ENCODE results near the gene EMC8.
A peak's percentile ranks its signal among the peaks of the same experiment; 100 is the strongest.
"Not testable (repeated sequence)": the region's sequence is repeated elsewhere in the genome, so short reads cannot be mapped to it uniquely, and the experiment has no call there.

The EMC8 gene

DNA sequence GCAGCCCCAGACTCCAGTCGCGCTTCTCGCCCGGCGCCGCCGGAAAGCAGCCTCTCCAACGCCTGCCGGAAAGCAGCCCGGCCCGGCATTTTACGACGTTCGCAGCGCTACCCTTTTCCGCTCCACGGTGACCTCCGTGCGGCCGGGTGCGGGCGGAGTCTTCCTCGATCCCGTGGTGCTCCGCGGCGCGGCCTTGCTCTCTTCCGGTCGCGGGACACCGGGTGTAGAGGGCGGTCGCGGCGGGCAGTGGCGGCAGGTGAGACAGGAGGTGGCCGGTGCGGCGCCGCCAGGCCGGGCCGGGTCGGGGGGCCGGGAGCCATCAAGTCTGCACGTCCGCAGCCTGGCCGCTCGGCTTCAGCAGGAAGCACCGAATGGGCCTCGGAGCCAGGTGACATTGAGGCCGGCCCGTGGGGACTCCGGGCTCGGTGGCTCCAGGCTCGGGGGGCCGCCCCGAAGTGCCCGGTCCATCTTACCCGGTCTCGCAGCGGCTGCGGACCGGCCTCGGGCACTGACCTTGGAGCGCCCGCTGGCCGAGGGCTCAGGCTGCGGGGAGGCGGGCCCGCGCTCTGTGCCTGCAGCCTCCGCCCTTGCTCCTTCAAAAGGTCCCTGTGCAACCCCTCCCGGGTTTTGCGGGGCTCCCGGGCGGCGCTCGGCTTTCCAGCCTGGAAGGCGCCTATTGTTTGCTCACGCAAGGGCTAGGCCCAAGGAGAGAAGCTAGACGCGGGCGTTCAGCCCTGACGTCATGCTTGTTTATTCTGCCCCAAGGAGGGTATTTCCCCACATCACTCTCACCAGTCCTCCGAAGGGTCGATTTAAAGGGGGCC is at the start of gene EMC8, which contains the start of gene COX4I1:
Gene EMC8 (minus strand): TSS at position 48 of the 824 bp plus-strand sequence. CDS start 249 bp downstream, outside the sequence.
Gene COX4I1 (plus strand): TSS at position 199 of the 824 bp plus-strand sequence. CDS start 1,511 bp downstream, outside the sequence.
- DNase-seq (ENCODE audit: low read depth), result peak; percentile 89

DNA sequence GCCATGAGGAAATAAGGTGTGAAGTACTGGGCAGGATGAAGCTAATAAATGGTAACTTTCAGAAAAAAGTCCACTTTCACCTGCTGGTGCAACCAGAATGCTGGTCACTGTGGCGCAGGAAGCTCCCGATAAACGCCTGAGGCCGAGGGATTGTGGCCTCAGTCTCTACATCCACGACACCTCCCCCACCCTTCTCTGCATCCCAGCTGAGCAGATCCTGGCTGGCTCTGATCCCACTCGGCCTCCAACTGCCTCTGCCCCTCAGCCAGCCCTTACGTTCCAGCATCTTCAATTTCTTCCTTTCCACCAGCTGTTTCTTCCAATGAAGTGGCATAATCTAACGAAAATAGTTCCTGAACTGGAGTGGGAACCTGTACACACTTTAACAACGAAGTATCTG is 49.6 kb upstream of the EMC8 start:
- no peak for DNase-seq (ENCODE audit: low read depth)

DNA sequence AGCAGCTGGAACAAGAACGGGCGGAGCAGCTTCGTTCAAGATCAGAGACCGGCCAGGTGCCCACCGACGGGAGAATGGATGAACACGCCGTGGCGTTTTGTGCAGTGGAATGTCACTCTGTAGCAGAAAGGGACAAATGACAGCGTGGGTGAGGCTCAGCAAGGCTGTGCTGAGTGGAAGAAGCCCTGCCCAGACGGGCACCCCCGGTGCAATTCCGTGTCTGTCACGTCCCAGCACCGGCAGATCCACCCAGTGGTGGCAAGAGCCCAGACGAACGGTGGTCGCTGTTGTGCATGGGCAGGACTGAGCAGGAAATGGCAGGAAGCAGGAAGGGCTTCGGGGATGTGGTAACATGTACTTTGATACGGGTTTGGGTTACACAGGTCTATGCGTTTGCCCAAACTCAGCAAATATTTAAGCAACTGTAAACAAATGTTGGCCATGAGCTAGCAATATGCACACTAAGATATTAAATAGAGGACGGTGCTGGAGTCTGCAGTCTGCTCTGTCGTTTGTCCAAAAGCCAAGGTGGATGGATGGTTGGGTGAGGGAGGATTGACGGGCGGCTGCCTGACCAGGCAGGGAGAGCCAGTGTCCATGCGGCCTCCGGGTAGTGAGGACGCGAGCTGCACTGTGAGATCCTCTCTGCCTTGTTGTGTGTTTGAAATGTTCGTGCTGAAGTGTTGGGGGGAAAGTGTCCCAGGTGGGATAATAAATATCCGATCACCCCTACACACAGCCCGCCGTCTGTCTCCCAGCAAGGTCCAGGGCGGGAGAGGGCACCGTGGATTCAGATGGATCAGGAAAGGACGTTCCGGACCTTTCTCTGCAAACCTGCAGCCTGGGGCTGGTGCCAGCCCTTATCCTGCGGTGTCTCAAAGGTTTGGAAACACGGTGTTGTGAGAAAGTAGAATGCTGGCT is 48.6 kb upstream of the EMC8 start:
- DNase-seq (ENCODE audit: low read depth), result no peak

DNA sequence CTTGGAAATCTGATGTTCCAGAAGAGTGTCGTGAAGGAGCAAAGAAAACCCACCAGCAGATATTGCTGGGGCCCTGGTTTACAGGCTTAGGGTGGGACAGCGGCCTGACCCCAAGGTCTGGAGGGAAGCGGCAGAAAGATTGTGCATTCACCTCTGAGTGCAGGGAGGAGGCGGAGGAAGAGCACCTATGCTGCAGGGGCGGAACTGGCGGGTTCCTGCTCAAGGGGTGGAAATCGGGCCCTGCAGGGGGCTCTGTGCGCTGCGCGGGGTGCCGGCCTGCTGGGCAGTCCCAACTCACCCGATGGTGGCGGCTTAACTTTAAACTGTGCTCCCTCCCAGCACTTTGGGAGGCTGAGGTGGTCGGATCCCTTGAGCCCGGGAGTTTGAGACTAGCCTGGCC is 47.7 kb upstream of the EMC8 start:
- DNase-seq (ENCODE audit: low read depth), result no peak

DNA sequence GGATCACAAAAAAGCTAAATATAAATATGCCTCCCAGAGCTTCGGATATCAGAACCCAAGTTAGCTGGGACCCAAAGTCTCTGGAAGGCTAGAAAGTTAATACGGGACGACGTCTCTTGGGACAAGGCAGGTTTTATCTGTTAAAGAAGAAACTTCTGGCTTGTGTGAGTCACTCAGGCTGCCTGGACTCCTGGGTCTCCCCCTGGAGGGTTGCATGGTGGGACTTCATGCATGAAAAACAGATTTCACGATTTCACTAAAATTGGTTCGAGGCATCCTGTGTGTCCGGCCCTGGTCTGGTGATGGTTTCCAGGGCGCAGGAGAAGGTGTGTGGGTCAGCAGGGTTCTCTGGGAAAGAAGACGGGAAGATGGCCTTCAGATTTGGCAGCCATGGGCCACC is 47.1 kb upstream of the EMC8 start:
- DNase-seq (ENCODE audit: low read depth), result no peak

DNA sequence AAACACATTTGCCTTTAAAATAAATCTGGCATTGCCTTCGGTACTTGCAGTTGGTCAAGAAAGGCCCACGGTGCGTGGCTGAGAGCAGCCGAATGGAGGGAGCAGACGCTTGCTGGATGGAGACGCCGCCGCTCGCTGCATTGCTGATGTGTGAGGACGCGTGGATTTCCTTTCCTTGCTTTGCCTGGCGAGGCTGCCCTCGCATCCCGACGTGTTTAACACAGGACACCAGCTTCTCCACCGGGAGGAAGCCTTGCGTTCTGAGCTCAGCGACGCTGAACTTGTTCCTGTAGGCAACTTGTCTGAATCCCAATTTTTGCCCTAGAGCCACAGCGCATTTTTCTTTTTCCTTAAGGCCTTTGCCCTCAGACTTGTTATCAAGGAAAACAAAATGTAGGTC is 45.9 kb upstream of the EMC8 start:
- no peak for DNase-seq (ENCODE audit: low read depth)

DNA sequence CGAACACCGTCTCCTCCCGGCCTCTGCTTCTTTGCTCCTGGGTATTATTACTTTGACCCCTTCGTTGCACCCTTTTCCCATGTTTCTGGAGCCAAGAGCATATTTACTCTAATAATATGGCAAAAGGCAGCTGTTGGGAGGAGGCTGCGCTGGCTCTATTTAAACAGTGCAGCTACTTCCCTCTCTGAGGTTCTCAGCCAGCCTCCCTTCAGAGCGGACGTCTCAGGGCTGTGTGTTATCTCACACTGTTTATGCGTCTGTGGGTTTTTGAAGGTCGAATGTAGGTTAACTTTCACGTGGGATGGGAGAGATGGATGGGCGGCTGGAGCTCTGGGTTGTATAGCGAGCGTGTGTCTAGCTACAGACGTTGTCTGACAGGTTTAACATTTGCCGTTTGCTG is 45.4 kb upstream of the EMC8 start:
- DNase-seq (ENCODE audit: low read depth), result no peak

DNA sequence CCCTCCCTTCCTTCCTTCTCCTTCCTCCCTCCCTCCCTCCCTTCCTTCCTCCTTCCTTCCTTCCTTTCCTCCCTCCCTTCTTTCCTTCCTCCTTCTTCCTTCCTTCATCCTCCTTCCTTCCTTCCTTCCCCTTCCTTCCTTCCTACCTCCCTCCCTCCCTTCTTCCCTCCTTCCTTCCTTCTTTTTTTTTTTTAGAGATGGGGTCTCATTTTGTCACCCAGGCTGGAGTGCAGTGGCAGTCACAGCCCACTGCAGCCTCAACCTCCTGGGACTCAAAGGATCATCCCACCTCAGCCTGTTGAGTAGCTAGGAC is 44.8 kb upstream of the EMC8 start:
- no peak for DNase-seq (ENCODE audit: low read depth)

DNA sequence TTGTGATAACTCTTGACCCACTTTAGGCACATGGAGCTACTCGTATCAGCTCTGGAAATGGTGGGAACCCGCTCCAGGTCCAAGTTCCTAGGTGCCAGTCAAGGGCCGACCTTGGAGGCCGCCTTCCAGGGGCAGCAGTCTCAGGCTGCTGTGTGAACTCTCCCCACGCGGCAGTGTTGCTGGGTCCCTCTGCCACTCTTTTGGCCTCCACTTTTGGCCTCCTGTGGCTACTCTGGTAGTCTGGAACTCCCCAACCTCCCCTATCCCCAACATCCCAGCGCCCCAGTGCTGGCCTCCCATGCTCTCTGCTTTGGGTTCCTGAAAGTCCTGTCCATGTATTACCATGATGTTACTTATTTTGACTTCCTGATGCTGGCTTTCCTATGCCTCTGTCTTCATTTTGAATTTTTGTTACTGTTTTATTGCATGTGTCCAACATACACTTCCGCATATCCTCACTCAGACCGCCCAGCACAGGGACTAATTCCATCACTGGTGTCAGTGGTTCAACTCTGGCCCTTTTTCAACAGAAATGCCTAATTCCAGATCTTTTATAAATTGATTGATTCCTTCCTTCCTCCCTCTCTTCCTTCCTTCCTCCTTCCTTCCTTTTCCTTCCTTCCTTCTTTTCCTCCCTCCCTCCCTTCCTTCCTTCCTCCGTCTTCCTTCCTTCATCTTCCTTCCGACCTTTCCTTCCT is 44.3 kb upstream of the EMC8 start:
- no peak for DNase-seq (ENCODE audit: low read depth)

DNA sequence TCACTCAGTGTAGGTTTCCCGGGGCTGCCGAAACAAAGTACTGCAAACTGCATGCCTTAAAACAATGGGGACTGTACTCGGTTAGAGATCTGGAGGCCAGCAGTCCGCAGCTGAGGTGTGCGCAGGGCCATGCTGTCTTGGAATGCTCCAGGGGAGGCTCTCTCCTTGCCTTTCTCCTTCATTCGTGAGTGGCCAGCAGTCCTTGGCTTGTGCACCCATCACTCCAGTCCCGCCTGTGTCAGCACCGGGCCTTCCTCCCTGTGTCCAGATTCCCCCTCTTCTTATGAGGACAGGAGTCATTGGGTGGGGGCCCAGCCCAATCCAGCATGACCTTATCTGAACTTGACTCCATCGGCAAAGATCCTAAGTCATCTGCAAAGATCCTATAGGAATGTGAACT is 43.5 kb upstream of the EMC8 start:
- no peak for DNase-seq (ENCODE audit: low read depth)

DNA sequence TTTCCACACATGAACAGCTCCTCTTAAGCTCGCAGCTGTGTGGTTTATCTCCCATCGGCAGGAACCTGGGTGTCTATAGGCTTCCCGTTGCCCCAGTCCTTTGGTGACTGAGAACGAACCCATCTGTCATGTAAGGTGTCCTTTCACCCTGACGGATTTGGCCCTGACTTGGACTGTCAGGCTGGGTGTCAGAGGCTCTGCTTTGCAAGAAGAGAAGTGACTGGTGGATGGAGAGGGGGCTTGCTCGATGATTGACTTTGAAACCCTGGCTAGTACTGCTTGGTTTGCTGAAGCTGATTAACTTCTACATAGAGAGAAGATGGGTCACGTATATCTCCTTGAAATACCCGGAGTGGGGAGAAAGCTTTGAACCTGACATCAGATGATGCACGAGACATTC is 43.1 kb upstream of the EMC8 start:
- no peak for DNase-seq (ENCODE audit: low read depth)

DNA sequence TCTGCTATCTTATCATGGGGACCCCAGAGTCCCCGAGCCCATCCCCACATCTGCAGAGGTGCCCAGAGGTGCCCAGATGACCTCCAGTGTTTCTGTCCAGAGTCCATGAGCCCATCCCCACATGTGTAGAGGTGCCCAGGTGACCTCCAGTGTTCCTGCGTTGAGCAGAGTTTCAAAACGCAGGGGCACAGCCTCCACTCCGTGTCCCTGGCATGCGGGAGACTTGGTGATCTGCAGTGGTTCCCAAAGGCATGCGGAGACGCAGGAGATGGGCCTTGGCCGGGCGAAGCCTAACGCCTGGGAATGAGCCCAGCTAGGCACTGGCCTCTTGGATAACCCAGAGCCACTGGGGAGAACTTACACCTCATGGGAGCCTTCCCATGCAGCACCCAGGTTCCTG is 41.5 kb upstream of the EMC8 start:
- DNase-seq (ENCODE audit: low read depth), result no peak

DNA sequence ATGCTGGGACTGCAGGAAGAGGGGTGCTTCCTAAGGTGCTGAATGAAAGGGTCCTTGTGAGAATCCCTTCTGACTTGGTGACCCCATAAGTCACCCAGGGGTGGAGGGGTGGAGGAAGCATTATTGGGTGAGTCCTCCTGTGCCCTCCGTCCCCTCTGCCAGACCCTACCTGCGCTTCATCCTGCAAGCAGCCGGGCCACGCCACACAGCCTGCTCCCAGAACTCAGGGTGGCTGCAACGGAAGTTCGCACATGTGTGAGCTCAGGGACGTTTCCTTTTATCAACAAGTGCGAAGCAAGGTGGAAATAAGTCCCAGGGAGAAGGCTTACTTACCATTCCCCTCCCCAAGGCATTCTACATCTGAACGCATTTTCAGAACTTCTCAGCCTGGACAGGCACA is 41.1 kb upstream of the EMC8 start:
- no peak for DNase-seq (ENCODE audit: low read depth)

DNA sequence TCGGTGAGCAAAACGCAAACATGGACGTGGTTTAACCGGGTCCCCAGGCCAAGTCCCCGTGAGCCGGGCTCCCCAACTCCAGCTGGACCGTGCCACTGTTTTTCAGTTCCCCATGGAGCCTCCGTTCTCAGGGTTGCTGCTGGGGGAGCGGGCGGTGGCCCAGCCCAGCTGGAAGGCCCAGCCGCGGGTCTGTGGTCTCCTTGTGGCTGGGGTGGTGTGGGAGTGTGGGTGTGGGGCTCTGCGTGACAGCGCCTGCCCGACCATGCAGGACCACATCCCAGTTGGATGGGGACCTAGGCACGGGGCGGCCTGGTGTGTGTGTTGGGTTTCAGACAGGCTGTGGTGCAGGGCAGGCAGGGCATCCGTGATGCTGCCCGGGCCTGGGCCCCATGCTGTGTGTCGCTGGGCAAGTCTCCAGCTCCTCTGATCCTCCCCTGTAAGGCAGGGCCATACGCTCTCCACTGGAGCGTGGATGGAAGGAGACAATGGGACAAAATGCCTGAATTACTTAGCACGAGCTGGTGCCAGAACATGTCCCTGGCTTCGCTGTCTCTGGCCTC is 40.4 kb upstream of the EMC8 start:
- DNase-seq (ENCODE audit: low read depth), result no peak

DNA sequence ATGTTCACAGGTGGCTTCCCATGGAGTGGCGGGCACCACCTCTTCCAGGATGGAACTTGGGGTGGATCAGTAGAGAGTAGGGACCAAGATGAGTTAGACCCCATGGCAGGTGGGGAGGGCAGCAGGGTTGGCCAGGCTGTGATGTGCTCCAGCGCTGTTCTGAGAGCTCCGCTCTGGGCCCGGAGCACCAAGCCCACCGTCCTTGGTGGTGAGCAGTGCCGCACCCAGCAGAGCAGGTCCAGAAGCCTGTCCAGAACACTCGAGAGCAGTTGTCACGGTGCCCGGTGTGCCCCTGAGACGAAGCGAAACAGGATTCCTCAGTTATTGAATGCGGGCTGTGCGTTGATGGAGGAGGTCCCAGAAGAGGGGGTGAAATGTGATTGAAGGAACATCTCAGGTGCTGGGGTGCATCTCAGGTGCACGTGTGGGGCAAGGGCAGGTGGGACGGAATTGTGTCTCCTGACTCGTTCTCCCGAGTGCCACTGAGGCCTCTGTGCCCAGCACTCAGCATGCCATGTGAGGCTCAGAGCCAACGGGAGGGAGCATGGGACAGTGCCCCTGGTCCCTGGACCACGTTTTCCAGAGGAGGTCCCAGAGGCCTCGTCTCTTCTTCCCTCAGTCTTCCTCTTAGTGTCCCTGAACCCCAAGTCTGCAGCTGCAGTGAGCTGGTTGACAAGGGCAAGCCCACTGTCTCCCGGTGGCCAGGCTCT is 39.7 kb upstream of the EMC8 start:
- DNase-seq (ENCODE audit: low read depth), result no peak

DNA sequence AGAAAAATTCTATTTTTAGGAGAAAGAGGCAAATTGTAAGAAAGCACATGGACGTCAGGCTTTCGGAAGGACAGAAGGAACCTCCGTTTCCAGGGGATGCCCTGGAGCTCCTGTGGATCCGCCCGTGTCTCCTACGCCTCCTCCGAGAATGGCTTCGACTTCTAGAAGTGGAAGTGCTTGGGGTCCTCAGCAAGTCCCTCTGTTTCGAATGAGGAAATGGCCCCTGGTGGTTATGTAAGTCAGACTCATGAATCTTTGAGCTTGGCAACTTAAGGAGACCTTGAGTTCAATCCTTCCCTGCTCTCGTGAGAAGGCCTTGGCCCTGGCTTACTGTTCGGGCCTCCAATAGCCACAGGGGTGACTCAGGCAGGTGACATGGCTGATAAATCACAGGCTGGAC is 39.0 kb upstream of the EMC8 start:
- no peak for DNase-seq (ENCODE audit: low read depth)

DNA sequence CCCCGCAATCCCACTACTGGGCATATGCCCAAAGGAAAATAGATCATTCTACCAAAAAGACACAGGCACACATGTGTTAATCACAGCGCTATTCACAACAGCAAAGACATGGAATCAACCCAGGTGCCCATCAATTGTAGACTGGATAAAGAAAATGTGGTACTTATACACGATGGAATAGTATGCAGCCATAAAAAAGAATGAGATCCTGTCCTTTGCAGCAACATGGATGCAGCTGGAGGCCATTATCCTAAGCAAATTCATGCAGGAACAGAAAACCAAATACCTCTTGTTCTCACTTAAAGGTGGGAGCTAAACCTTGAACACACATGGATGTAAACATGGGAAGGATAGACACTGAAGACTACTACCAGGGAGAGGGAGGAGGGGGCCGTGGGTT is 38.3 kb upstream of the EMC8 start:
- not testable (repeated sequence) for DNase-seq (ENCODE audit: low read depth)

DNA sequence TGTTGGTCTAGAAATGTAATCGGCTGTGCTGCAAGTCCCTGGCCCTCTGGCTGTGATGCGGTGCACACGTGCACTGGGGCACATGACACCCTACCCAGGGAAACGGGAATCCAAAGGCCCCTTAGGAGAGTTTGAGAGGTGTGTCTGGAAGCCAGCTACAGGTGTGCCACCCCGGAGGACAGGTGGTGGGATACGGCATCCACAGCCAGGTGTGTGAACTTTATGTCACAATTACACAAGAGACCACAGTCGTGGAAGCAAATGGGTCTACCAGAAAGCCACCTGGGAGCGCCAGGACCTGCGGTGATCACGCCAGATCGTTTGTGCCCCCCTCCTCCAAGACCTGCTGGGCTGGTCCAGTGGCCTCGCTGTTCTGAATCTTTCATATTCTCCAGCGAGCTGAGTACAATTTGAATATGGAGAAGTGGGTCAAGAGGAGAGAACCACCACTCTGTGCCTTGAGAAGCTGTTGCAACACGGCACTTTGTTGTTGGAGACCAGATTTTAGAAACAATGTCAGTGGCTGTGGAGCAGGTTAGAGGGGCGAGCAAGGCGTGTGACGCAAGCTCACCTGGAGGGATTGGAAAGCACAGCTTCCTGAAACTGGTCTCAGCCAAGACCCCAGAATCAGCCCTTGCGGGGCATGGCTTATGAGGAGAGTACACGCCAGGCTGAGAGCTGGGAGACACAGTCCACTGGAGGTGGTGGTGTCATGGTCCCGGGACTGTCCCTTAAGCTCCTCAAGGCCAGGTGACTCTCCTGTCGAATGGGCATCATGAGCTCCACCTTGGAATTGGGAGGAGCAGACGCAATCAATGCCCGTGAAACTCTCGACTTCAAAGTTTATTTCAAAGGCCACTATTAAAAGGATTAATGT is 37.6 kb upstream of the EMC8 start:
- no peak for DNase-seq (ENCODE audit: low read depth)

DNA sequence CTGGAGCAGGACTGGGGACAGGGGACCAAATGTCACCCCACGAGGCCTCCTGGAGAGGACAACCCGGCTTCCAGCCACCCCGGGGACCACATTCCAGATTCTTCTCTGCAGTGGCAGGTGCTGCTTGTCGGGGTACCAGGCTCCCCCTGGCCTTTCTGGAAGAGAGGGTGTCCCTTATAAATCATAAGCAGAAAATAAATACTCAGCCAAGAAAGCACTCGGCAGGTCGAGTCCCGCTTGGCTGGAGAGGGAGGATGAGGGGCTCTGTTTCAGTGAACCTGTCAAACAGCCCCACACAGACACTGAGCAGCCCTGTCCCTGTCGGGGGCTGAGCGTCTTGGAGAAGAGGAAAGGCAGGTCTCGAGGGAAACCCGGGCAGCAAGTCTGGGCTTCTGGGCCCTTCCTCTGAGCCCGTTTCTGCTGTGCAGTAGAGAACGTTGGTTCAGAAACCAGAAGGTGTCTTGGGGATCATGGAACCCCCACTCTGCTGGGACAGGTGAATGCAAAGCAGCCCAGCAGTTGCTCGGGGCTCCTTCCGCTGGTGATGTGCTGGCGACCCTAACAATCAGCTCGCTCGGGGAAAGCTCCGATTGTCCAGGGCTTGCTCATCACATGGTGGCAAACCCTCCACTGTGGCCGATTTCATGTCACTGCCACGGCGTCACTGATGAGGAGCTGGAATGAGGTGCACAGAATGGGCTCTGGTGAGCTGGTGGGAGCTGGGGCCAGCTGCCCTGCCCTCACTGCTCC is 36.8 kb upstream of the EMC8 start:
- DNase-seq (ENCODE audit: low read depth), result no peak

DNA sequence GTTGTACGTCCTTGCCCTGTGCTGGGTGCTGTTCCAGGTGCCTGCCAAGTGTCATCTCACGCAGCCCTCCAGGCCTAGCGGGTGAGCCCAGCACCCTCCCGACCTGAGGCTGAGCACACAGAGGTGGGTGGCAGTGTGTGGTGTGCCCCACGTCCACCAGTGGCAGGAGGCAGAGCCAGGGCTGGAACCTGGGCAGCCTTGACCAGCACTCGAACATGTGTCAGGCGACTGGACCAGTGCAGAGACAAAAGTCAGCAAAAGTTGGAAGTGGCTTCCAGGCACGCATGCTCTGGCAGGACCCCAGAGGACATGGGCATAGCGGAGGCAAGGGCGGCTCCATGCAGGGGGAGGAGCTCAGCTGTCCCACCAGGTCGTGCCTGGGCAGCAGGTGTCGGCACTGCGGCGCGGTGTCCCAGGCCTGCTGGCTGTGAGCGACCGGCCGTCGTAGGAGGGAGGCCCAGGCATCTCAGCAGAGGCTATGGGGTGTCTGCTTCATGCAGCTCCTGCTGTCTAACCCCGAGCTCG is 35.9 kb upstream of the EMC8 start:
- no peak for DNase-seq (ENCODE audit: low read depth)

All from stimulated activated CD4-positive, alpha-beta T cell treated with anti-CD3 and anti-CD28 coated beads, Interleukin-2, amount 100 ng/mL, for 4 hours (primary cell).